GM18505 (cell line): Measurements from ENCODE around the gene SLC23A3.

ENCODE experiments used
- ATAC-seq: cut with Tn5 transposase; IDR thresholded peaks from one replicate; pipeline ENCODE4 v1.9.1; 2021; ENCODE audit not compliant: unreplicated experiment
- POLR2A ChIP-seq: IDR thresholded peaks from 4 replicates; pipeline ENCODE4 v1.6.1; 2011; ENCODE audit warnings: borderline replicate concordance; ENCODE audit not compliant: insufficient read depth, insufficient read length; ENCODE audit errors: extremely low read depth

Gene SLC23A3

DNA sequence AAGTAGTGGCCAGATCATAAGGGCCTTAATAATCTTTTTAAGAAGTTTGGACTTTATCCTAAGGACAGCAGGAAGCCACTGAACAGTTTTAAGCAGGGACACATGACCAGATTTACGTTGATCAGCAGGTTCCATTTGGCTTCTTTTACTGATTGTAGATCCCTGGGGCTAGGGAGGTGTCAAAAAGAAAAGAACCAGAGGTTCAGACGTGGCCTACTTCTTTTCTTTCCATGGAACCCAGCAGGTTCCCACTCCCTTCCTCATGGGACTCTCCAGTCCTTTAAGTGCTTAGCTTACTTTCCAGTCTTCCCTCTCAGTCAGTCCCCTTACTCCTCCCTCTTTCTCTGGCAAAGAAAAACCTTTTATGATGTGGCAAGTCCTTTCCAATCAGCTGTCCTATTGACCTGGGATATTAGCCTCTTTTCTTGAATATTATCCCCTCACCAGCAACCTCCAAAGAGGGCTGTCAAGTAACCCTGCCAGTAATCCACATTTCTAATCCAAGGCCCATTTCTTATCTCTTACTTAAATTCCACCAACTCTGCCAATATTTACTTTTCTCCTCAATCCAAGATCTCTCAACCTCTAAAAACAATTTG, 42.7 kb downstream of the SLC23A3 start:
- no peak for ATAC-seq
- no peak for TF ChIP-seq POLR2A

- ATAC-seq: no peak
- no peak for TF ChIP-seq POLR2A
Measured at GRCh38 chr2:219126555-219126954, 43.3 kb downstream of the SLC23A3 start.

DNA sequence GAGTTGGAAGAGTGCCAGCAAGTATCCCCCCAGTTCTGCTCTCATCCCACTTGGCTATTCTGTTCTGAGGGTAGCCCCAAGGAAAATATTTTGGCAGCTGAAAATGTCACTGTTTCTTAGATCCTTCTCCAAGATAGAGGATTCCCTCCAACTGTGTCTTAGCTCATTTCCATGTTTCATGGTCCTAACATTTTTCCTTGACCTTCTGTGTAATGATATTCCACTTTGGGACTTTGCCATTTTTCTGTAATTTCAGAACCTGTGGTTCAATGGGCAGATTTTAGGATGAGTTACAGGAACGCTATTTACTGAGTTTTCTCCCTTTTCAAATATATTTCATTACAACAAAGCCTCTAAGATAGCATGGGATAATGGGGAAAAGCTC, 44.0 kb downstream of the SLC23A3 start:
- no peak for ATAC-seq
- TF ChIP-seq POLR2A: no peak

- ATAC-seq: no peak
- no peak for TF ChIP-seq POLR2A
Measured at GRCh38 chr2:219125225-219125885, 44.5 kb downstream of the SLC23A3 start.

GRCh38 chr2:219124381-219125110, 45.3 kb downstream of the SLC23A3 start:
- no peak for ATAC-seq
- no peak for TF ChIP-seq POLR2A

DNA sequence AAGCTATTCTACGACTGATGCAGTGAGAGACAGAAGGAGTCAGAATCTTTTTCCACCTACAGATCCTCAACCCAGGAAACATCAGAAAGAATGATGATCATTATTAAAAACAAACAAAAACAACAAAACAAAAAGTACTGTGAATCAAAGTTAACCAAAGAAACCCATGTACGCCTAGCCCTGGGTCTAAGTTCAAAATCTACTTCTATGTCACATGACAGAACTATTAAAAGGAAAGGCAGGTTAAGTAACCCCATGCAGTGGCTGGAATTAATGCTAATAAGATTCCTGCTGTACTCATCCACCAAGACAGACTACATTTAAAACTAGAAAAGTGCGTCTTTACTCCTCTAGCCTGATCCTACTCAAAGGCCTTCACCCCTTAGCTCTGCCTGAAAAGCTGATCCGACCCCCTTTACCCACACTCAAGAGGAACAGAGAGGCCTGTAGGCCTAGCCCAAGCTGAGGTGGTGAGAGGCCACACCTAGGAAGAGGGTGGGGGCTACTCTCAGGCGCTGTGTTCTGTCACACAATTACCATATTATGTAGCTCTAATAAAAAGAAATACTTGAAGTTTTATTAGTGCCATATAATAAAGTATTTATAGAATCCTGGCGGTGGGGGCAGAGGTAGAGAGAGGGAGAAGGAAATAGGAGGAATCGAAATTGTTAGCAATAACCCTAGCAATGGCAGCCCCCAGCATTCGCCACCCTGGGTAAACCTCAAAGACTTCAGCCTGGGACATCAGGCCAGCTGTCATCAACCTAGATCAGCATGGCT, 46.3 kb downstream of the SLC23A3 start:
- no peak for ATAC-seq
- no peak for TF ChIP-seq POLR2A

DNA sequence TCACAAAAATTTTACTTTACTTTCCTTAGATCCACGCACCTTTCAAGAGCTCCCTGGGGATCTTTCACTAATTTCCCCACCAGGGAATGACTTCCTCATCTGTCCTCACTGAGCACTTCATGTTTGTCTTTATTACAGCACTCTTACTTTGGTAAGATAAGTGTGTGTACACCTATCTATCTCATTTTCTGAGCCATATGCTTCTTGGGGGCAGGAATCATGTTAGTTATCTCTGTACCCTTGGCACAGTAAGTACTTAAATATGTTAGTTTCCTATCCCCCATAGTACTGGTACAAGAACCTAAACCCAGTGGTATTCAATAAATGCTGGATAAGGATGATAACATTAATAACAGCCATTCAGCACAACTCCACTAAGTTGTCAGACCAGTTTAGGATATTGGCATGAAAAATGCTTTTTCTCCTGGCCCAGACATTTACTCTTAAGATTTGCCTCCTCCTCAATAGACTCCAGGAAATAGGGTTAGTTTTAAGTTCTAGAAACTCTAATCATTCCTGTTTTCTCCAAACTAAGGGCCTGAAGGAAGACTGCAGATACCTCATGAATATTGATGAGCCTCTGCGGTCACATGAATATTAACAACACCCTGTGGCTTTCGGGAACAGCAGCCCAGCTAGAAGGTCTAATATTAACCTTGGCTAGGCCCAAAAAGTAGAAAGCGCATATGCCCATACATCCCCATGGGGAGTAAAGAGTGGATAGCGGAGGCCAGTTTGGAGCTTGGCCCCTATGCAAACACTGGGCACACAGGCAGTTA, 47.4 kb downstream of the SLC23A3 start:
- no peak for TF ChIP-seq POLR2A
- ATAC-seq: no peak

DNA sequence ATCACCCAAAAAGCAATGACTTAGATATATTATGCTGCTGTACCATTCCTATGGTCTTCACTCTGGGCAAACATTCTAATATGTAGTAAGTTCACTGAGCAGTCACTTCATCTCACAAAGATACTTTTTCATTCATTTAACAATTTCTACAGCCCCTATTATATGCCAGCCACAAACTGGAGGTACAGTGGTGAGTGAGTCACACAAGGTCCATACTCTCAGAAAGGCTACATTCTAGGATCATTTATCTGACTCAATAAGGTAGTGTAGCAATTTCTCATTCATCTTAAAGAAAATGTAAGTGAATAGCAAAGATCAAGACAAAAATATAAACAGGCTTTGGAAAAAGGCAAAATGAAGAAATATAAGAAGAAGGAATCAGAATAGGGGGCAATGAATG, 49.7 kb downstream of the SLC23A3 start:
- no peak for TF ChIP-seq POLR2A
- no peak for ATAC-seq

GRCh38 chr2:219119422-219120043, 50.3 kb downstream of the SLC23A3 start:
- ATAC-seq: no peak
- no peak for TF ChIP-seq POLR2A

GRCh38 chr2:219118504-219118903, 51.3 kb downstream of the SLC23A3 start:
- no peak for ATAC-seq
- no peak for TF ChIP-seq POLR2A

DNA sequence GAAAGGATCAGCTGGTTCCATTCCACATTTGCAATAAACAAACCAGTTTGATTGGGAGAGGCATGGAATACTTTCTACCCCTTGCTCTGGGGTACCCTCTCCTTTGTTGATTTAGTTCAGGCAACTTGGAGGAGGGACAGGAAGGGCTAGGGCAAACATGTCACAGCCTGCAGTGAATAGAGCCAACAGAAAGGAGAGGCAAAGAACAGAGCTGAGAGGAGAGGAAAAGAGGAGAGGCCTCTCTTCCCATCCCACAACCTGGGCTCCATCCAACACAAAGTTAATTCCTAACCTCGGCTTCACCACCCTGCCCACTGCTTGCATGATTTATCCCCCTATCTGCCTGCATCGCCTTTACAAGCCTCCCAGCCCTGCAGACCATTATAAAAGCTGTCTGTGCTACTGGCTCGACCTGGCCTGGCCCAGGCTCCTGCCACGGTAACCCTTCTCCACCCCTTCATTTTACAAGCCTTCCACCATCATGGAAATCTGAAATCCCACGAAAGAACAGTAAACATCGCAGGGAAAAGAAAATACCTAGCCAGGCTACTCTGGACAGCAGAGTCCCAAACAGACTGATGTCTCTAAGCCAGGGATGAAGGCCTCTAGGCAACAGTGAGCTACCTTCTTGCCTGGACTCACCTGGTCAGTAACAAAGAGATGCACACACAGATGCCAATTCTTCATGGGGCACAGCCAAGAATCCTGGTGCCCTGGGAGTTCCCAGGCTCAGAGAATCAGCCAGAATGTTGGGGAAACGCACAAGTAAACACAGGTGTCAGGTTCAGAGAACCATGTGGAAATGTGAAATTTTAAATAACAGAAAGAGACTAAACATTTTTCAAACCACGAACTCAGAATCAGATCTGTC, 52.8 kb downstream of the SLC23A3 start:
- no peak for ATAC-seq
- TF ChIP-seq POLR2A: no peak

DNA sequence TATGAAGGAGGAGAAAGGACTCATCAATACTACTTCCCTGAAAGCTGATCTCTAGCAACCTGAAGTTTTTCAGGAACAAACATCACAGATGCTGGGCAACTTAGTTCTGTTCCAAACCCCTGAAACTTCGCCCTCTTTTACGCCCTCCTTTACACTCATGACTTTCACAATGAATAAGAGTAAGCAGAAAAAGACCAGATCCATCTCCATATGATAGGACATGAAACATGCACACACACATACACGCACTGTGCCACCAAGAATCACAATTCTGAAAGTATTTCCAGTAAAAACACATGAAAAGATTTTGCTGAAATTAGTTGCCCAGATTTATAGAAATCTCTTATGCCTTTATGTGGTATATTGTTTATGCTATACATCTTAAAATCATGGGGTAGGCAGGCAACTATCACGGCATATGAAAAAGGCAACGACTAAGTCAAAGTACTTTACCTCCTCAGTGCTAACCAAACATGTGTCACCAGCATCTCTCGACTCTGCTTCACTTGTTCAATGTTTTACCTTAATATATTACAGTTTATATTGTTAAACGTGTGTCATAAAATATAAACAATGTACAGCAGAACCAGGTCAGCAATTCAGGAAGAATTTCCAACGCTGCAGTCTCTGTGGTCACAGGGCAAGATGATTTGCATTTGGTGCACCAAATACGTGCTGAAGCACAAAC, 57.0 kb downstream of the SLC23A3 start:
- TF ChIP-seq POLR2A: no peak
- ATAC-seq: no peak

- ATAC-seq: no peak
- no peak for TF ChIP-seq POLR2A
Measured at GRCh38 chr2:219112062-219112406, 57.8 kb downstream of the SLC23A3 start.
